ENCODE results near the gene ZSWIM3. TPM values are rescaled to one million over a fixed set of nuclear protein-coding genes. Genes with fewer than 3 reads are reported as not detected.

The ZSWIM3 gene
- total and polyA plus RNA-seq, 2 of the 8 experiments (the other 6 are each of a cell fraction or from before 2014, with no cell fraction given): 5.5 to 6.9 TPM

- Histone ChIP-seq H3K18ac (ENCODE audit: extremely low read depth, low read length) (no peak overlapping the region), H3K9ac (replicated peaks in 1 of 4; ENCODE audit: extremely low read depth in 1 of 4, low read depth in 3 of 4, low read length in 3 of 4) (no peak overlapping the region), H3K79me1 (ENCODE audit: low read depth, low read length) (no peaks in the 10 kb centered on the region), H4K91ac (replicated peaks; ENCODE audit: insufficient read length, low read length) (no peak overlapping the region), H3K14ac (ENCODE audit: insufficient read length) (no peak overlapping the region), H2AFZ (ENCODE audit: low read length) (no peak overlapping the region), H2AK5ac (ENCODE audit: low read depth, low read length) (no peak overlapping the region), H3K23ac (ENCODE audit: insufficient read length) (no peak overlapping the region), H3K4me3 (ENCODE audit: extremely low read depth in 1 of 4, insufficient read depth in 2 of 4, low read depth in 3 of 4, low read length in 4 of 4) (no peak overlapping the region), H3K56ac (replicated peaks; ENCODE audit: insufficient read length, low read depth, low read length) (no peak overlapping the region), H3K4me1 (replicated peaks in 1 of 4; ENCODE audit: control insufficient read depth in 3 of 4, insufficient read depth in 4 of 4, low read length in 3 of 4) (no peaks in the 10 kb centered on the region), H2BK20ac (ENCODE audit: low read length) (no peak overlapping the region), H3K4ac (replicated peaks; ENCODE audit: insufficient read length, low read depth, low read length) (no peak overlapping the region), H3K79me2 (ENCODE audit: control insufficient read depth in 1 of 2, insufficient read depth in 2 of 2, low read length in 2 of 2) (no peaks in the 10 kb centered on the region), H2BK5ac (ENCODE audit: low read depth, low read length) (no peak overlapping the region), H4K8ac (ENCODE audit: extremely low read depth, insufficient read depth, low read length) (no peak overlapping the region), H3K36me3 (ENCODE audit: control insufficient read depth in 2 of 4, insufficient read depth in 4 of 4, low read length in 3 of 4) (peaks cover 15 to 49% (median 45%) of the 10 kb centered on the region in 4 experiments), H3K27me3 (replicated peaks in 1 of 4; ENCODE audit: control insufficient read depth in 3 of 4, extremely low read depth in 1 of 4, insufficient read depth in 3 of 4, low read length in 3 of 4) (no peaks in the 10 kb centered on the region), H3K27ac (ENCODE audit: low read depth, low read length) (no peak overlapping the region), H3K23me2 (ENCODE audit: low read depth, low read length) (no peaks in the 10 kb centered on the region), H2BK120ac (replicated peaks; ENCODE audit: low read depth, low read length) (no peak overlapping the region), H3K4me2 (ENCODE audit: insufficient read depth in 1 of 2, low read depth in 2 of 2, low read length in 2 of 2) (no peak overlapping the region), H3K9me3 (ENCODE audit: insufficient read depth in 2 of 2, low read depth in 1 of 2, low read length in 1 of 2) (no peaks in the 10 kb centered on the region), H4K5ac (ENCODE audit: insufficient read length, low read depth, low read length) (no peak overlapping the region), H4K20me1 (replicated peaks in 1 of 2; ENCODE audit: control insufficient read depth in 1 of 2, insufficient read depth in 2 of 2, low read length in 2 of 2) (peaks cover 0 to 14% of the 10 kb centered on the region in 2 experiments), H2BK12ac (ENCODE audit: low read depth, low read length) (no peak overlapping the region), H2BK15ac (ENCODE audit: low read length) (no peak overlapping the region)
- no peak for DNase-seq (ENCODE audit: low read depth in 1 of 2, low spot score in 2 of 2)
- ChIA-PET POLR2A (ENCODE audit: partially characterized antibody) (interaction anchor here (1.0 to 11.2 kb wide), 12 partner anchors 6 to 73 kb away, joined by 3 to 172 read pairs (median 6); partner anchors contain the start of genes CTSA, NEURL2, PCIF1 and PLTP), CTCF (ENCODE audit: partially characterized antibody) (interaction anchor here (0.8 to 1.3 kb wide), 2 partner anchors 17 to 73 kb away, joined by 3 to 4 read pairs; partner anchors contain the start of gene ZSWIM1)
- FAIRE-seq: no peak
- TF ChIP-seq HDAC6 (IDR thresholded peaks at IDR 0.05; ENCODE audit: low read depth, low read length) (no peak), SP2 (IDR thresholded peaks at IDR 0.05; ENCODE audit: low read length) (no peak), GTF2F1 (IDR thresholded peaks at IDR 0.05; ENCODE audit: borderline replicate concordance, low read depth, low read length) (no peak), USF2 (IDR thresholded peaks at IDR 0.05; ENCODE audit: low read length) (no peak), SIN3A (conservative IDR thresholded peaks at IDR 0.05 in 1 of 2, IDR thresholded peaks at IDR 0.05 in 1 of 2; ENCODE audit: low read depth in 1 of 2, low read length in 2 of 2) (no peak)
- WGBS, 2 experiments (ENCODE audit: extremely low coverage in 1 of 2, insufficient coverage in 1 of 2, insufficient read length in 1 of 2, insufficient replicate concordance in 2 of 2, low coverage in 1 of 2, low lambda C conversion rate in 2 of 2, missing lambda C conversion rate in 1 of 2): 96% methylated on average over 5 of the region's 7 CpGs; no CpG with 5 or more reads in 1 of the 2 experiments
Measured at GRCh38 chr20:45897692-45898091, 40.3 kb downstream of the ZSWIM3 start.
